Mucosa of descending colon (tissue), 3 donors: ENCODE data around the gene CDH6. TPM values are rescaled to one million over a fixed set of nuclear protein-coding genes. Genes with fewer than 3 reads are reported as not detected.

Experiments used
- ATAC-seq: fragments of 200-7000 bp; cut with Tn5 transposase; one replicate; pipeline ENCODE4 v1.9.1; 2020; ENCODE audit warnings: mild to moderate bottlenecking, moderate library complexity
- DNase-seq, 3 donors: peaks; one replicate each; pipeline ENCODE4 v3.0.0-alpha.2; 2020
- H3K36me3 ChIP-seq: fragments of 200-600 bp; one replicate; pipeline ENCODE4 v1.8.0; 2021; ENCODE audit warnings: low read depth, mild to moderate bottlenecking
- H3K4me1 ChIP-seq: fragments of 200-600 bp; one replicate; pipeline ENCODE4 v1.8.0; 2021; ENCODE audit warnings: low read depth, mild to moderate bottlenecking
- H3K4me3 ChIP-seq: fragments of 200-600 bp; one replicate; pipeline ENCODE4 v1.8.0; 2021; ENCODE audit warnings: mild to moderate bottlenecking
- H3K9me3 ChIP-seq: fragments of 200-600 bp; one replicate; pipeline ENCODE4 v1.8.0; 2021; ENCODE audit warnings: mild to moderate bottlenecking
- CTCF ChIP-seq: fragments of 200-600 bp; IDR thresholded peaks from one replicate; pipeline ENCODE4 v1.8.0; 2022; ENCODE audit warnings: antibody characterized with exemption, mild to moderate bottlenecking
- intact Hi-C, 2 donors: fragments of 100-400 bp; cut with DNase I in 1 of 2; cut with micrococcal nuclease in 1 of 2; formaldehyde crosslinking; loops; one replicate each; pipeline versions ENCODE4 v1.11.0 to v1.11.1; 2022; cut with DNase I, micrococcal nuclease
- total RNA-seq, 3 donors: library from RNA; stranded (reverse); fragmentation: NEBNext Ultra II Directional in 2 of 3; extraction: Animal tissue kit (Norgen Biotek cat#: 25700) in 2 of 3; gene quantifications; one replicate each; pipeline versions ENCODE4 v1.2.1 to v1.2.4, GENCODE V29; 2021 to 2023
- donor health status: DM: no; HTN: no; CAD: no; lungs with moderate emphysema.
- donor health status: DM: no; HTN: no; CAD: no.
- donor health status: DM: no; HTN: yes; CAD: no.

Gene CDH6
- total RNA-seq, 3 donors from 2014 or later: 0.81 to 3.2 (median 1.2) TPM

- no peak for DNase-seq
- intact Hi-C loops: no loop called here
- H3K36me3 ChIP-seq: no peaks in the 10 kb centered on the region
- no peak for ATAC-seq
- no peaks in the 10 kb centered on the region for H3K9me3 ChIP-seq
- TF ChIP-seq CTCF: no peak
- H3K4me1 ChIP-seq: no peaks in the 10 kb centered on the region
- H3K4me3 ChIP-seq: no peak overlapping the region
Measured at GRCh38 chr5:31319335-31319734, 125.8 kb downstream of the CDH6 start.

GRCh38 chr5:31322946-31323345 is 129.5 kb downstream of the CDH6 start:
- intact Hi-C loops: no loop called here
- H3K9me3 ChIP-seq: no peaks in the 10 kb centered on the region

GRCh38 chr5:31324842-31325241 is 131.4 kb downstream of the CDH6 start:
- TF ChIP-seq CTCF: no peak
- Histone ChIP-seq H3K4me3 (no peak overlapping the region), H3K4me1 (no peaks in the 10 kb centered on the region), H3K36me3 (no peaks in the 10 kb centered on the region), H3K9me3 (no peaks in the 10 kb centered on the region)
- intact Hi-C loops: no loop called here
- ATAC-seq (no peak), DNase-seq (no peak)

More at GRCh38 chr5:31322946-31323345, 129.5 kb downstream of the CDH6 start:
- Histone ChIP-seq H3K4me3 (no peak overlapping the region), H3K4me1 (no peaks in the 10 kb centered on the region), H3K36me3 (no peaks in the 10 kb centered on the region)
- no peak for TF ChIP-seq CTCF
- ATAC-seq: no peak
- no peak for DNase-seq

- no peak for TF ChIP-seq CTCF
- intact Hi-C loops: no loop called here
- no peak for ATAC-seq
Measured at GRCh38 chr5:31328040-31328733, 134.7 kb downstream of the CDH6 start.

GRCh38 chr5:31329715-31330114 is 136.2 kb downstream of the CDH6 start:
- H3K9me3 ChIP-seq: no peaks in the 10 kb centered on the region
- no peaks in the 10 kb centered on the region for H3K36me3 ChIP-seq
- intact Hi-C loops: no loop called here
- ATAC-seq (no peak), DNase-seq (no peak)
- H3K4me1 ChIP-seq: no peaks in the 10 kb centered on the region
- TF ChIP-seq CTCF: no peak
- H3K4me3 ChIP-seq: no peak overlapping the region

More at GRCh38 chr5:31328040-31328733, 134.7 kb downstream of the CDH6 start:
- Histone ChIP-seq H3K4me1 (no peaks in the 10 kb centered on the region), H3K9me3 (no peaks in the 10 kb centered on the region), H3K4me3 (no peak overlapping the region), H3K36me3 (no peaks in the 10 kb centered on the region)
- DNase-seq: no peak
